ENCODE data around the gene AGAP1.
"Not testable (repeated sequence)": the region's sequence is repeated elsewhere in the genome, so short reads cannot be mapped to it uniquely, and the experiment has no call there.

The AGAP1 gene

DNA sequence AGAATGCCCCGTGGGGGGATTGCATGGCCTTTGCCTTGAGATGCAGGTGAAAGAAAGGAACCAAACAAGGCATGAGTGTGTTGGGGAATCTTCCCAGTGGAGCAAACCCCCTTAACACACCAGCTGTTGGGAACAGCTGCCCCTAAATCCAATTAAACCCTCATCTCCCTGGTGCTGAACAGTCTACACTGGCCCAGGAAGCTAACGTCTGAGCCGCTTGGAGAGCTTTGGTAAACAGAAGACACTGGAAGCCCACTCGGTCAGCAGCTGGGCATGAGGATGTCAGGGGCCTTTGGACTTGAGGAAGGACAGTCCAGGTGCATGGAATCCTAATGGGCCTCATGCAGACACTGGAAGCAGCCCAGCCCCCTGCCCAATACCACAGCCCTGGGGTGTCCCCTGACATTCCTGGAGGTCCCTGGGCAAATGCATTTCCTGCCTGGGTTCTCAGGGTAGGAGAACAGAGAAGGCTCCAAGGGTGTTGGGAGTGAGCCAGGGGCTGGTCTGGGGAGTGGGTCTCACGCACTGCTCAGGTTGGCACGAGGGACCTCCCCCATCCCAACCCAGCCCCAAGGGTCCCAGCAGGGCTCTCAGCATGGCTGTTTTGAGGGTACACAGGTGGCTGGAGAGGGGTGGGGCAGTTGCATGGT lies 636.6 kb downstream of the AGAP1 start:
- DNase-seq (ENCODE audit: low read depth), result no peak

- no peak for DNase-seq (ENCODE audit: low read depth)
Measured at GRCh38 chr2:236131073-236131692, 637.3 kb downstream of the AGAP1 start.

- no peak for DNase-seq (ENCODE audit: low read depth)
Measured at GRCh38 chr2:236133410-236134012, 639.7 kb downstream of the AGAP1 start.

DNA sequence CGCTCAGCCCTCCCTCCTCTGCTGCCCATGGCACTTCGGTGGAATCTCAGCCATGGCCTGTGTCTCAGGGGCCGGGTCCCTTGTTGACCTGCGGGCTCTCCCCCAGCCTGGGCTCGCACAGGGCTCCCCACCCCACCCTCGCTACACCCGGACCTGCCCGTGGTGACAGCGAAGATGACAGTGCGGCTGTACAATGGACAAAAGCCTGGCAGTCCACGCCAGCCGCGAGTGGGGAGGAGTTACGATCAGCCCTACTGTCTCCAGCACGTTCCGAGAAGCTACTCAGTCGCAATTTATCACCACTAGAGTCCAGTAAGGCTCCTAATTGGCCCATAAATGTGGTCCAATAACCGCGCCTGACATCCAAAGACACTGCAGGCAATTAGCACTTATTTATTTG lies 642.7 kb downstream of the AGAP1 start:
- DNase-seq (ENCODE audit: low read depth), result no peak

DNA sequence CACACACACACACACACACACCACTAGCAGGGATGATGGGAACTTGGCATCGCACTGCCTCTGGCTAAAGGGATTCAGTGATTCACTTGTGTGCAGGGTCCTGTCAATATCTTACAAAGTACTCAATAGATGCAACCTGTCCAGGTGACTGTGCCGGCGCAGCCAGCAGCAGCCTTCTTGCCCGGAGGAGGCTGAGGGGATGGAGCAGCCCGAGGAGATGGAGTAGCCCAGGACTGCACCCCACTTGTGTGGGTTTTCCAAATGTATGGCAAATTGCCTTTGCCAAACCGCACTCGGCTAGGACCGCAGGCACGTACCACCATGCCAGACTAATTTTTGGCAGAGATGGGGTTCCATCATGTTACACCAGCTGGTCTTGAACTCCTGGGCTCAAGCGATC lies 643.2 kb downstream of the AGAP1 start:
- DNase-seq (ENCODE audit: low read depth), result no peak

DNA sequence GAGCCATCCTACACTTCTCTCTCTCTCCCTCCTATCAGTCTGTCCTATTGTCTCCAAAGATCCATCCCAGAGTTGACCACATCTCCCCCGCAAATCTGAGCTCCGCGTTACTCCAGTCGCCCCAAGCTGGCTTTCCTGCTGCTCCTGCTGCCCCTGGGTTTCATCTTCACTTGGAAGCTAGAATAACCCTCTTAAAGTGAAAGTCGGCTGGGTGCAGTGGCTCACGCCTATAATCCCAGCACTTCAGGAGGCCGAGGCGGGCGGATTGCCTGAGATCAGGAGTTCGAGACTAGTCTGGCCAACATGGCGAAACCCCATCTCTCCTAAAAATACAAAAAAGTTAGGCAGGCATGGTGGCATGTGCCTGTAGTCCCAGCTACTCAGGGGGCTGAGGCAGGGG lies 647.8 kb downstream of the AGAP1 start:
- not testable (repeated sequence) for DNase-seq (ENCODE audit: low read depth)

GRCh38 chr2:236143811-236144210 lies 650.0 kb downstream of the AGAP1 start:
- no peak for DNase-seq (ENCODE audit: low read depth)

DNA sequence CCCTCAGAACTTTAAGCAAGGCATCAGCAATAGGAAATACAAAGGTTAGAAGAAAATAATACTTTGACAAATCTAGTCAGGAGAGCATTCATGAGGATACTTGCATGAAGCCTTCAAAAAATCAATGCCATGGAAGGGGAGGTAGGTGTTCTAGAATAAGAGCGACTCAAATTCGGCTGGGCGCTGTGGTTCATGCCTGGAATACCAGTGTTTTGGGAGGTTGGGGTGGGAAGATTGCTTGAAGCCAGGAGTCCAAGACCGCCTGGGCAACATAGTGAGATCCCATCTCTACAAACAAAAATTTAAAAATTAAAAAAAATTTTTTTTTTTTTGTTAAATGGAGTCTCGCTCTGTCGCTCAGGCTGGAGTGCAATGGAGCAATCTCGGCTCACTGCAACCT lies 652.6 kb downstream of the AGAP1 start:
- DNase-seq (ENCODE audit: low read depth), result no peak

DNA sequence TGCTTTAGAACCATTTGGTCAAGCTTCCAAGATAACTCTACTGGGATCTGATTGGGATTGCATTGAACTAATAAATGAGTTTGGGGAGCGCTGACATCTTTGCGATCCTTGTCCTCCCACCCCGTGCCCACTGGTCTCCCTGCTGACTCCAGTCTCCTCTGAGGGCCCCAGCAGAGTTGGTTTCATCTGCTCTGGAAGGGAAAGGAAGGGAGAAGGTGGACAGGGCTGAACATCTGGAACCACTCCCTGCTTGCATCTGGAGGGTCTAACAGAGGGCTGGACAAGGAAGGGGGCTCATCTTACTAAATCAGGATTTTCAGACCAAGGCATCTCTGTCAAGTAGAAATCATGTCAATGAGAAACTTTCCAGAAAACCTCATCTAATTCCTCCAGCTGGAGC lies 661.6 kb downstream of the AGAP1 start:
- no peak for DNase-seq (ENCODE audit: low read depth)

- no peak for DNase-seq (ENCODE audit: low read depth)
Measured at GRCh38 chr2:236156095-236156859, 662.4 kb downstream of the AGAP1 start.

GRCh38 chr2:236156860-236157194 lies 663.0 kb downstream of the AGAP1 start:
- DNase-seq (ENCODE audit: low read depth), result no peak

DNA sequence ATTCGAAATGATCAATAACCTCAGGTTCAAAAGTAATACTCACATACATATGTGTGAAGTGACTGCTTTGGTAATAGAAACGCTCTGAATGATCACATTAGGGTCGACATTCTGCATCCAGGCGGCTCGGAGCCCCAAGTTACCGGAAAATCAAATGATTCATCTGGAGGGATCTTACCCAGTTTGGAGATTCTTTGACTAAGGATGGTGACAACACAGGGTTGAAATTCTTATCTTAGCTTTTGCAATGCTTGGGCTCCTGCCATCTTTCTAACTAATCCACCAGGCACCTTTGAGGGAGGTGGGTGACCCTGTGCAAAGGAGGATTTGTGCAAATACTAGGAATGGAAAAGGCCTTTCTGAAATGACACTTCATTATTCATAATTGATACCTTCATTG lies 663.5 kb downstream of the AGAP1 start:
- DNase-seq (ENCODE audit: low read depth), result no peak

DNA sequence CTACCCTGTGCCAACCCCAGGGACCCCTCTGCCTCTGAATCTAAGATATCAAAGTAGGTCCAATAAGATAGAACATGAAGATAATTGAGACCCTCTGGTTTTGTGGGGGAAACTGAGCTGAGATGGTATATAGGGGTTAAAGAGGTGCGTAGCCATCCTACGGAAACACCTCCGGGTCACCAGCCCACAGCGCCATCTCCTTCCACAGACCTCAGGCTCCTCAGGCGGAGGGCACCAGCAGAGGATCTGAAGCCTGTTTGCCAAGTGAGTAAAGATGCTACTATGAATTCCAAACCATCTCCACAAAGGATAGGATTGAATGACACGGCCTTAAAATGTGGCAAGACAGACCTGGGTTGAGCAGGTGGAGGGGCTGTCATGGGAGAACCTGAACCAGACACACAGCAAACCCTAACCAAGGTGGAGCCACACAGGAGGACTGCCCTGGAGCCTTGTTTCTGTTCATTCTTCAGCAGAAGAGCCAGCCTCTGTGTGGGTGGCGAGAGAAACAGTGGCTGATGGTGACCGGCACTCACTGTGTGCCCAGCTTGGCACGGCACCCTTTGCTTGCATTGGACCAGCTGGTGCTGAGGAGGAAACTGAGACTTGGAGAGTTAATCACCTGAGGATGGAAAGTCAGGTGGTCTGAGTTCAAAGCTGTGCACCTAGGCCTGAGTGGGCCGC lies 664.1 kb downstream of the AGAP1 start:
- no peak for DNase-seq (ENCODE audit: low read depth)

GRCh38 chr2:236158969-236159777 lies 665.3 kb downstream of the AGAP1 start:
- DNase-seq (ENCODE audit: low read depth), result no peak

DNA sequence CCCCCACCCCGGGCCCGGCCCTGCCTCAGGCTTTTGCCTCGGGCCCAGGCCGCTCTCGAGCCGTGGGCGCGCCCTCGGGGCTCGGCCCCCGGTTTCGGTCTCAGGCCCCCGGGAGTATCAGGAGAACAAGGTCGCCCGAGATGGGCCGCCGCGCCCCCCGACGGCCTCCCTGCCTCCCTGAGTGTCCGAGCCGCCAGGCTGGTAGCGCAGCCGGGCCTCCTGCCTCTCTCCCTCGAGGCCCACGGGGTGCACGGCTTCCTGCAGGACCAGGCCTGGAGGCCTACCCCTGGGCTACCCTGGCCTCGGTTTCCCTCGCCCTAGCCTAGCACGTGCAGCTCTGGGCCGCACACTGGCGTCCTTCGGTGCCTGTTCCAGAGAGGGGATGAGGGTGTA lies 665.9 kb downstream of the AGAP1 start:
- DNase-seq (ENCODE audit: low read depth), result no peak

GRCh38 chr2:236160366-236161081 lies 666.7 kb downstream of the AGAP1 start:
- no peak for DNase-seq (ENCODE audit: low read depth)

DNA sequence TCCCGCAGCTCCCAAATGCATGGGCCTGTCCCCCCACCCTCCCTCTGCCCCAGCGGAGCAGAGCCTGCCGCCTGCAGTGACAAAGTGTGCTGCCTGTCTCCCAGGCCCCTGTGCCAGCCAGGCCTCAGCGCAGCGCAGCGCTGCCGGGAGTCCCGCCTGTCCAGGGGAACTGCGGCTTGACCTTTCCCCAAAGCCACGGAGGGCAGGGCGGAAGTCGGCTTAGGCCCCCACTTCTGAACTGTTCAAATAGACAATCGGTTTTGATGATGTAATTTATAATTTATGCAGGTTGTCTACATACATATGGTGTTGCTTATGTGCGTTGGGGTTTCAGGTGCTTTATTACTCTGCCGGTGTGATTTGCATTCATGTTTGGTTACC lies 667.2 kb downstream of the AGAP1 start:
- no peak for DNase-seq (ENCODE audit: low read depth)

DNA sequence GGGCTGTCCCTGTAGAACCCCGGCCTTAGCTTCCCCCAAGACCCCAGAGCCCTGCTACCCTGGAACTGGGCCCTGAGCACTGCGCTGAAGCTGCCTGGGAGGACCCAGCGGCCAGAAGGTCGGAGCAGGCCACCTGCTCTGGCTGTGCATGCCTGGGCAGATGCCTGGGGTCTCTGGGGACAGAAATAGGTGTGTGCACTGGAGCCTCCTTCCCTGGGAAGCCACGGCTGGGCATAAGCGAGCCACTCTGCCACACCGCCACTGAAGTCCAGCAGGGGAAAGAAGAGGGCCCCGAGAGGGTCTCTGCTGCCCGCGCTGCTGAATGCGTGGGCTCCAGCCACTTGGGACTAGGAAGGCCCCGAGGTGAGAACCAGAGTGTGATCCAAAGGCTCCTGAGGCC lies 667.7 kb downstream of the AGAP1 start:
- no peak for DNase-seq (ENCODE audit: low read depth)

DNA sequence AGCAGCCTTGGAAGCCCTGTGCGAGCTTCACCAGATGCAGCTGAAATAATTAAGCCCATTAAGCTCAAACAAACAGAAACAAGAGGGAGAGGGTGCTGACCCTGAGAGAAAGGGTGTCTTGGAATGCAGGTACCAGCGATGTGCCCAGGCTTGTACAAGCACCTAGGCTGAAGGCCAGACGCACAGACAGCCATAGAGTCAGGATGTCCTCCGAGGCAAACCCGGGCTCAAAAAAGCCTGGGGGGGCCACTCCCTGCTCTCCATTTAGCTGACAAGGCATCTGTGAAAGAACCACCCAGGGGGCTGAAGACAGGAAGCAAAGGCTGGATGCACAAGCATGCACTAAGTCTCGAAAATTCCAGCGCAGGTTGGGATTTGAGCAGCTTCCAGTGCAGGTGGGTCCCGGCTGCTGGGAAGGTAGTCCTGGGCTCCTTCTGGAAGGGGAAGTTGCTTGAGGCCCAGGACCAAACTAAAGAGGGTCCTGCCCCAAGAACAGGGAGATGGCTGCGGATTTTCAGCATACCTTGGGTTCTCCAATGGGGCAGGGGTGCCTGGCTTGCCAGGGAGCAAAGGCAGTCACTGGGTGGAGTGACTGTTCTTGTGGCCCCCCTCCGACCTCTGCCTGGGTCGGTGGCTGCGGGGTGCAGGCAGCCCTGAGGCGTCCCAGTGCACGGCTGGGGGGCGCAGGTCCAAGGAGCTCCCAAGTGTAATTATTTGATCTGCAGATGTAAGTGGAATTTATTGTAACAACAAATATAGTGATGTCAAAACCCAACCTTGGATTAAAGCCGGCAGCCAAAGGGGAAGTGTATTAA lies 668.4 kb downstream of the AGAP1 start:
- no peak for DNase-seq (ENCODE audit: low read depth)

- no peak for DNase-seq (ENCODE audit: low read depth)
Measured at GRCh38 chr2:236162882-236163470, 669.1 kb downstream of the AGAP1 start.
